HFFc6 (cell line): ENCODE results near the gene SLC6A17. TPM values are rescaled to one million over a fixed set of nuclear protein-coding genes. Genes with fewer than 3 reads are reported as not detected.

Experiments
- DNase-seq: peaks from one replicate; pipeline ENCODE4 v3.0.0-alpha.2; 2018
- H3K27ac Mint-ChIP-seq: 2 replicates; pipeline ENCODE4 v1.8.0; 2020; ENCODE audit warnings: mild to moderate bottlenecking, mixed read lengths
- H3K27me3 Mint-ChIP-seq: 2 replicates; pipeline ENCODE4 v1.8.0; 2021; ENCODE audit warnings: mild to moderate bottlenecking, moderate library complexity, mixed read lengths; ENCODE audit not compliant: insufficient read depth
- H3K36me3 Mint-ChIP-seq: 2 replicates; pipeline ENCODE4 v1.8.0; 2021; ENCODE audit warnings: low read depth, mixed read lengths
- H3K4me1 Mint-ChIP-seq: 2 replicates; pipeline ENCODE4 v1.8.0; 2020; ENCODE audit warnings: low read depth, mixed read lengths
- H3K4me3 Mint-ChIP-seq: 2 replicates; pipeline ENCODE4 v1.8.0; 2020; ENCODE audit warnings: mild to moderate bottlenecking, moderate library complexity, mixed read lengths
- H3K9me3 Mint-ChIP-seq: 2 replicates; pipeline ENCODE4 v1.8.0; 2020; ENCODE audit warnings: mild to moderate bottlenecking, mixed read lengths
- long read RNA-seq: library from polyadenylated mRNA; unstranded; transcript quantifications from one replicate; pipeline ENCODE4 v2.0.0, GENCODE V29; 2019
- total RNA-seq, 6 experiments: library from RNA; stranded (reverse); fragmentation: NEBNext Ultra II Directional; extraction: Animal tissue kit (Norgen Biotek cat#: 25700); gene quantifications; 2 replicates in 1 of 6; 3 replicates in 5 of 6; pipeline ENCODE4 v1.2.3, GENCODE V29; 2021
- TF ChIP-seq, protein P1 (sequence below): fragments of 200-600 bp; sonication (generic); IDR thresholded peaks from 2 replicates; pipeline ENCODE4 v1.5.0; 2021; ENCODE audit warnings: antibody characterized with exemption, mild to moderate bottlenecking

SLC6A17 gene
- 1 to 10 TPM; 1.7 to 5.3 (median 2.0) TPM for total RNA-seq
- long read RNA-seq, result 0 reads

DNA sequence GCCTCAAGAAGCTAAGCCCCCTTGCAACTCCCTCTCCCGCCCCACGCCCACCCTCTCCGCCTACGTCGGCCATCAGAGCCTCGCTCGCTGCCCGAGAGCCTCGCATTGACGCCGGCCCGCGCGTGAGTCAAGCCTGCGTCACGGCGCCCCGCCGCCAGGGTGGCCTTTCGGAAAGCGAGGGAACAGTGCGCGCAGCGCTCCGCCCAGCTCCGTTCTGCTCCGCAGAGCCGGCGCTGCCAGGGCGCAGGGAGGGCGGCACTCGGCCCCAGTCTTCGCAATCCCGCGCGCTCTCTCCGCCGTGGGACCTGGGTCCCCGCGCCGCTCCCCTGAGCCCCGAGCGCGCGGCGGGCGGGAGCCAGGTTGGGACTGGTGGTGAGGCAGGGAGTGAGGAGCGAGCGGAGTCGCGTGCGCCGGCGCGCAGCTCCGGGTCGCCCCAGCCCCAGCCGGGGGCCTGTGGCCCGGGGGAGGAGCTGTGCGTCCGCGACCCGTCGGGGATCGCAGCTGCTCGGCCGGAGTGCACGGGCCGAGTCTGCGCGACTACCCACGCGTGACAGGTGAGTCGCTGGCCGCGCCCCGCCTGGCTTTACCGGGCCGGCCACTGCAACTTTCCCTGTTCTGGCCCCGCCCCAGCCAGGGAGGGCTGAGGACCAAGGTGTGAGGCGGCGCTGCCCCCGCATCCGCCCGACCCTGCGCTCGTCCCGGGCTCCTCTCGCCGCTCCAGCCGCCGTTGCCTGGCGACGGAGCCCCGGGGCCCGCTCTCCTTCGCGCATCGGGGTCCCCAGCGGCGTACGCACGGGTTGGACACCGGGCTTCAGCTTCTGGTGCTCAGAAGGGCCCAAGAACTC, at the start of gene SLC6A17:
SLC6A17 (plus strand) TSS at position 165 of the 845 bp plus-strand sequence. CDS start 16,436 bp downstream, outside the sequence.
- DNase-seq, result peak; percentile 65
- H3K9me3 Mint-ChIP-seq, result no peaks in the 10 kb centered on the region
- TF ChIP-seq, protein P1, sequence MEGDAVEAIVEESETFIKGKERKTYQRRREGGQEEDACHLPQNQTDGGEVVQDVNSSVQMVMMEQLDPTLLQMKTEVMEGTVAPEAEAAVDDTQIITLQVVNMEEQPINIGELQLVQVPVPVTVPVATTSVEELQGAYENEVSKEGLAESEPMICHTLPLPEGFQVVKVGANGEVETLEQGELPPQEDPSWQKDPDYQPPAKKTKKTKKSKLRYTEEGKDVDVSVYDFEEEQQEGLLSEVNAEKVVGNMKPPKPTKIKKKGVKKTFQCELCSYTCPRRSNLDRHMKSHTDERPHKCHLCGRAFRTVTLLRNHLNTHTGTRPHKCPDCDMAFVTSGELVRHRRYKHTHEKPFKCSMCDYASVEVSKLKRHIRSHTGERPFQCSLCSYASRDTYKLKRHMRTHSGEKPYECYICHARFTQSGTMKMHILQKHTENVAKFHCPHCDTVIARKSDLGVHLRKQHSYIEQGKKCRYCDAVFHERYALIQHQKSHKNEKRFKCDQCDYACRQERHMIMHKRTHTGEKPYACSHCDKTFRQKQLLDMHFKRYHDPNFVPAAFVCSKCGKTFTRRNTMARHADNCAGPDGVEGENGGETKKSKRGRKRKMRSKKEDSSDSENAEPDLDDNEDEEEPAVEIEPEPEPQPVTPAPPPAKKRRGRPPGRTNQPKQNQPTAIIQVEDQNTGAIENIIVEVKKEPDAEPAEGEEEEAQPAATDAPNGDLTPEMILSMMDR, result peak; percentile 63
- peak within 1 kb of the TSS; percentile 41 for H3K4me3 Mint-ChIP-seq
- H3K36me3 Mint-ChIP-seq, result no peaks in the 10 kb centered on the region
- H3K4me1 Mint-ChIP-seq, result peaks cover 17% of the 10 kb centered on the region
- peaks cover 5% of the 10 kb centered on the region for H3K27me3 Mint-ChIP-seq
- no peak within 1 kb of the TSS for H3K27ac Mint-ChIP-seq

DNA sequence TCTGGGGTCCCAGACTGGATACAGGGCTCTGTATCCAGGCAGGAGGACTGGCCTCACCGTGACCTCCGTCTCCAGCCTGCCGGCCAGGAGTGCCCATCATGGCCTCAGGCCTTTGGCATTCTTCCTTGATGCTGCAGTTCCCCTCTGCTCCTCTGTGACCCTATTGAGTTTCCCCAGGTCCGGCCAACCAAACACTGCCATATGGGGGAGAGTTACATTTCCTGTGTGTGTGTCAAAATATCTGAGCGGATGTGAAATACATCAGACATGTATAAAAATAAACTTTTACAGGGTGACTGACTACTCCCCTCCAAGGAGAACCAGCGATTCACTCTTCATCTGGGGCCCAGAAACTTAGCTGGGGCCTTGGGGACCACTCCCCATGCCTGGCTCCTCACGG, 48.2 kb upstream of the SLC6A17 start:
- H3K27ac Mint-ChIP-seq, result peak overlapping the region; percentile 61; the same call in 1 of the 2 replicates
- peaks cover 23% of the 10 kb centered on the region for H3K4me1 Mint-ChIP-seq
- H3K36me3 Mint-ChIP-seq, result no peaks in the 10 kb centered on the region
- peaks cover 2% of the 10 kb centered on the region; the same call in 1 of the 2 replicates for H3K27me3 Mint-ChIP-seq
- no peak overlapping the region for H3K4me3 Mint-ChIP-seq
- TF ChIP-seq, protein P1, result no peak
- DNase-seq, result peak; percentile 41
- H3K9me3 Mint-ChIP-seq, result no peaks in the 10 kb centered on the region

DNA sequence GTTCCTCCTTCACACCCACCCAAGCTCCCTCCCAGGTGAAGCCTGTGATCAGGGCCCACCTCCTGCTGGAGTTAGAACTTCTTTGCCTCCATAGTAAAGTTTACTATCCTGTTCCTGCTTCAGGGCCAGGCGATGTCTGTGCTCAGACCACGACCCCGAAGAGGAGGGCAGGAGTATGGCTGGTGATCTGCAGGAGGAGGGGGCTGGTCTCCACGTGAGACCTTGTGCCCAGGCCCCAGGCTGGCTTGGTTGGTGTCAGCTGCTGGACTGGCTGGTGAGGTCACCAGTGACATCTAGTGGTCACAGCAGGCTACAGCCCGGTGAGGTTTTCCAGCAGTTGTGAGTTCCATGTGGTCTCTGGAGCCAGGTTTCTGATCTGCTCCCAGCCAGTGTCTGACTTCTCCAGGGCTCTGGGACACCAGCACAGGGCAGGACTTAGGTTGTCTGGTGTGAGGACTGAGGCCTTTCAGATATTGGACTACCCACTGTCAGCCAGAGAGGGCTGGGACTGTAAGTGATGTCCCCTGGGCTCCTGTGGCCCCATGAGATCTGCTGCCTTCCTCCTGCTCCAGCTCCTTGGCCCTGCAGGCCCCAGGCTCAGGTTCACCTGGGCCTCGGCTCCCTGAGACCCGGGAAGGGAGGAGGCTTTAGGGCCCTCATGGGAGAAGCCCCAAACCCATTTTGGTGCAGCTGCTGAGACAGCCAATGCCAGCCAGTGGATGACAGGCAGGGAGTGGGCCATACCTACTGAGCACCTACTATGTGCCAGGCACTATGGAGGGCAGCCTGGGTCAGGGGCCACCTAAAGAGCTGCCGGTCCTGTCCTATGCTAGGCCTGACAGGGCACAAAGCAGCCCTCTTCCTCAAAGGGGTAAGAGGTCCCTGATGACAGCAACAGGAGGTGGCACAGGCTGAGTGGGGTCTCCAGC, 44.0 kb upstream of the SLC6A17 start:
- DNase-seq, result peak; percentile 71
- TF ChIP-seq, protein P1, result peak; percentile 94
- H3K36me3 Mint-ChIP-seq, result no peaks in the 10 kb centered on the region
- H3K4me1 Mint-ChIP-seq, result peaks cover 29% of the 10 kb centered on the region
- H3K9me3 Mint-ChIP-seq, result no peaks in the 10 kb centered on the region
- no peak overlapping the region for H3K27ac Mint-ChIP-seq
- peaks cover 2% of the 10 kb centered on the region; the same call in 1 of the 2 replicates for H3K27me3 Mint-ChIP-seq
- H3K4me3 Mint-ChIP-seq, result no peak overlapping the region

DNA sequence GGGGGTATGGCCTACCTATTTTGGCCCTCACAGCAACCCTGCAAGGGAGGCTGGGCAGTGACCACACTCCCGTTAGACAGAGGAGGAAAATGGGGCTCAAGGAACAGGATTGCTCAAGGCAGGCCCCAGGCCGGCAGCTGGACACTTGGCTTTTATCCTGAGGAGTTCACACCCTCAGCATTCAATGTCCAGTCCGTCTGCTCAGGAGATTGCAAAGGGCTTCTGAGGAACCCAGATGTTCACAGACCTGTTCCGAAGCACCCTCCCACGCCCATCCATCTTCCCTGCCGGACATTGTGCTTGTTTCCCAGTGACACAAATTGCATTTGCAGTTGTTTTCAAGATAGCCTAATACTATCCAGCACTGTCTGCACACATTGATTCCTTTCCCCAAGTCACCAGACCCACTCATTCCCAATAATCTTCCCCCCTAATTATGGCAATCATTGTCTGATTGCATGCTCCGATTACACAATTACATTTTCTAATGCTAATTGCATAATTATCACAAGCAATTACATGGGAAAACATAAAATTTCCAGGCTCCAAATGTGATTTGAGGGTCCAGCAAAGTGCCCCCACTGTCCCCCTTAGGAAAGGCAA, 42.3 kb upstream of the SLC6A17 start:
- Mint-ChIP-seq H3K27ac (no peak overlapping the region), H3K4me1 (peaks cover 14% of the 10 kb centered on the region), H3K27me3 (peaks cover 3% of the 10 kb centered on the region; the same call in 1 of the 2 replicates), H3K9me3 (no peaks in the 10 kb centered on the region), H3K36me3 (no peaks in the 10 kb centered on the region), H3K4me3 (no peak overlapping the region)
- TF ChIP-seq, protein P1, result no peak
- no peak for DNase-seq

DNA sequence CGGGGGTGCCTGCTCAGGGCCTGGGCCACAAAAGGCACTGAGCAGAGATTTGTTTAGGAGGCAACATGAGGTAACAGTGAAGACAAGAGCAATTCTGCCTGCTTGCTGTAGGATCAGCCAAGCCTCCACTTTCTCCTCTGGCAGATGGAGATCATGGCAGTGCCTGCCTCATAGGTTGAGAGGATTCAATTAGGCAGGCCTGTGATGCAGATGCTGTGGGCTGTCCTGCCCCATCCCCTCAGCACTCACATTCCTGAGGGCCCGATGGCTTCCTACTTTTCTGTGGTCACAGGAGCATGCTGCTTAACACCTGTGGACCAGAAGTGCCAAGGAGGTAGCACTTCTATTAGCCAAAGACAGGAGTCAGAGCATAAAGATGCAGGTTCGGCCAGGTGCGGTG, 39.2 kb upstream of the SLC6A17 start:
- Mint-ChIP-seq H3K4me3 (no peak overlapping the region), H3K27me3 (peaks cover 8% of the 10 kb centered on the region), H3K36me3 (no peaks in the 10 kb centered on the region), H3K27ac (no peak overlapping the region), H3K9me3 (no peaks in the 10 kb centered on the region), H3K4me1 (peaks cover 14% of the 10 kb centered on the region)
- DNase-seq, result no peak
- TF ChIP-seq, protein P1, result no peak
